Tibial nerve (tissue), 4 donors: Measurements from ENCODE around the gene TNN.

Source experiments
- CTCF ChIP-seq, 5 experiments: fragments of 200-600 bp in 3 of 5; fragments of 450-650 bp in 2 of 5; sonication (generic) in 3 of 5; IDR thresholded peaks; one replicate each; pipeline ENCODE4 v1.5.1; 2016 to 2019; ENCODE audit warnings: antibody characterized with exemption in 5 of 5, mild to moderate bottlenecking in 3 of 5, moderate library complexity in 2 of 5
- EP300 ChIP-seq, 2 donors: sonication (generic); formaldehyde crosslinking; IDR thresholded peaks; one replicate each; pipeline ENCODE4 v1.6.1; 2017; ENCODE audit warnings: antibody characterized with exemption in 2 of 2, mild to moderate bottlenecking in 1 of 2
- POLR2A ChIP-seq, 2 donors: fragments of 450-650 bp; IDR thresholded peaks; one replicate each; pipeline ENCODE4 v1.6.1; 2017; ENCODE audit warnings: antibody characterized with exemption in 2 of 2, mild to moderate bottlenecking in 2 of 2, moderate library complexity in 2 of 2

GRCh38 chr1:175116903-175117302, 49.3 kb downstream of the TNN start:
- no peak for TF ChIP-seq EP300 (IDR thresholded peaks at IDR 0.05)
- TF ChIP-seq POLR2A (IDR thresholded peaks at IDR 0.05): no peak
- no peak for TF ChIP-seq CTCF (IDR thresholded peaks at IDR 0.05)
